Activated CD8-positive, alpha-beta memory T cell treated with anti-CD3 and anti-CD28 coated beads, Interleukin-2, amount 50 U/mL, for 1 hour (primary cell): ENCODE data around the gene TMEM240.
"Not testable (repeated sequence)": the region's sequence is repeated elsewhere in the genome, so short reads cannot be mapped to it uniquely, and the experiment has no call there.

Experiments
- DNase-seq: peaks from one replicate; pipeline ENCODE4 v3.0.0-alpha.2; 2020; ENCODE audit errors: extremely low read depth

Gene TMEM240

GRCh38 chr1:1557688-1558087 lies 17.3 kb upstream of the TMEM240 start:
- DNase-seq: not testable (repeated sequence)

- DNase-seq: not testable (repeated sequence)
These were observed 16.5 kb upstream of the TMEM240 start for GRCh38 chr1:1556961-1557360.

DNA sequence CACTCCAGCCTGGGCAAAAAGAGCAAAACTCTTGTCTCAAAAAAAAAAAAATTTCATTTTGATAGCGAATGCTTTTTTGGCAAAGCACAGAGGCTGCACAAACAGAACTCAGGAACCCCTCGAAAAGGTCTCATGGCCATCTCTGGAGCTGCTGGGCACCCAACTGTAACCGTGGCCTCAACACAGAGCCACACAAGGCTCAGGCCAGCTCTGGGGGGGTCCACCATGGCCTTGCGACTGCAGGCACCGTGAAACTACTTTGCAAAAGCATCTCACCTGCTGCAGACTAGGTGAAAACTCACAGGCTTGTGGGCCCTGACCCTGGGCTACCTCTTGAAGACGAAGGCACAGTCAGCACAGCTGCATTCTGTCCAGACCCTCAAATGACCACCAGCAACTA lies 16.1 kb upstream of the TMEM240 start:
- no peak for DNase-seq

- no peak for DNase-seq
These were observed 14.8 kb upstream of the TMEM240 start for GRCh38 chr1:1554926-1555915.

DNA sequence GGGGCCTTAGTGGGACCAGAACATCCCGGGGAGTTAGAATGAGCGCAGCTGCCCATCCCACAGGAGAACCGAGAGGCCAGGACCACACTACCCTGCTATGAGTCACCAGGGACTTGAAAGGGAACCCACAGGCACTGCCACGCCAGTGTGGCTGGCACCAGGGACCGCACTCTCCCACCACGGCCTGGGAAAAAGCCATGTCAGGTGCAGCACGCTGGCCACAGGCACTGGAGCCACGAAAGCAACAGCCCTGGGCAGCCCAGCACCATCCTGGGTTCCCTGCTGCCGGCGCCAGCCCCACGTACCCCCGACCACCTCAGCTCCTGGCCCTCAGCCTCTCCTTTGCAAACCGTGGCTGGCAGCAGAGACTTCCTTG lies 14.1 kb upstream of the TMEM240 start:
- DNase-seq: no peak

- no peak for DNase-seq
These were observed 13.5 kb upstream of the TMEM240 start for GRCh38 chr1:1553821-1554494.

- DNase-seq: no peak
These were observed 11.8 kb upstream of the TMEM240 start for GRCh38 chr1:1552263-1552639.

- DNase-seq: no peak
These were observed 11.3 kb upstream of the TMEM240 start for GRCh38 chr1:1551524-1552262.

DNA sequence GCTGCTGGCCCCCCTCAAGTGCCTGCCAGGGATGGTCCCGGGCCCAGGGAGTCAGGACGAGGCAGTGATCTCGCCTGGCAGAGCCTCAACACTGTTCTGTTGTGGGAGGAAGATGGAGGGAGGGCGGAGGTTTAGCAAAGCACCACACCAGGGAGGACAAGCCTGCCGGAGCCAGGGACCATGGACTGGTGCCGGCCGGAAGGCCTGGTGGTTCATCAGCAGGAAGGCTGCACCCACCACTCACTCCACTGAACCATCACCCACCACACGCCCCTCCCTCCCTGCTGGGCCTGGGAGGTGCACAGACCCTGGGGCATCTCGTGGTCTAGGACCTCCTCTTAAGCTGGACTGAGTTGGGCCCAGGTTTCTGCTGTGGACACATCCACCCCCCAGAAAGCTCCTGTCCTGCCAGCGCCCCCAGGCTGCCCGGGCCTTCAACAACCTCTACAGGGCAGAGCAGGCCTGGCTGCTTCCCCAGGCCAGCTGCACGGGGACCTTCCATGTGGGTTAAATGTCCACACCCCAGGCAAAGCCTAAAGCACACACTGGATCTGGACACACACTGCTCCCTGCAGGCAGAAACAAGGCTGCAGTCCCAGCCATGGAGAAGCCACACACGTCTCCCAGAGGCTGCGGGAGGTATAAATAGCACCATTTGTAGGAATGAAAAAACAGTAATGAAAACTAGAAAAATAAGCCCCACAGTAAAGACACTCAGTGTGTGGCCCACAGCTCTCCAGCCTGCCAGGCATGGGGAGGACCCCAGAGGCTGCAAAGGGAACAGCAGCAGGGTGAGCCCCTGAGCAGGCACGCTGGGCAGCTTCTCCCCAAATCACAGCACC lies 10.4 kb upstream of the TMEM240 start:
- DNase-seq: no peak

- DNase-seq: no peak
These were observed 9.7 kb upstream of the TMEM240 start for GRCh38 chr1:1550087-1550486.

- no peak for DNase-seq
These were observed 8.2 kb upstream of the TMEM240 start for GRCh38 chr1:1548591-1548990.

GRCh38 chr1:1547476-1547875 lies 7.1 kb upstream of the TMEM240 start:
- no peak for DNase-seq

GRCh38 chr1:1547011-1547410 lies 6.6 kb upstream of the TMEM240 start:
- no peak for DNase-seq

- no peak for DNase-seq
These were observed 5.7 kb upstream of the TMEM240 start for GRCh38 chr1:1545946-1546737.

DNA sequence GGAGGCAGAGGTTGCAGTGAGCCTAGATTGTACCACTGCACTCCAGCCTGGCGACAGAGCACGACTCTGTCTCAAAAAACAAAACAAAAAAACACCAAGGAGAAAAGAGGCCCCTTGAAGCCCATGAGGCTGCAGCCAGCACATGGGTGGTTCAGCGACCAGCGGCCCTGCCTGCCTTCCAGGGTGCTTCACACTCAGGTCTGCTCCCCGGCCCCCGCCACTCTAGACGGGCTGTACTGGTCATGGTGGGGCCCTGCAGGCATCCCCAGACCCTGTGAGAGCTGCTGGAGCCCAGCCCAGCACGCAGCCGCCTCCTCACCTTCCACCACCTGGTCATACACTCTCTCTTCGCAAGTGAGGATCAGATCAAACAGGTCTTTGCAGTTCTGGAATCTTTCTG lies 4.1 kb upstream of the TMEM240 start:
- no peak for DNase-seq

DNA sequence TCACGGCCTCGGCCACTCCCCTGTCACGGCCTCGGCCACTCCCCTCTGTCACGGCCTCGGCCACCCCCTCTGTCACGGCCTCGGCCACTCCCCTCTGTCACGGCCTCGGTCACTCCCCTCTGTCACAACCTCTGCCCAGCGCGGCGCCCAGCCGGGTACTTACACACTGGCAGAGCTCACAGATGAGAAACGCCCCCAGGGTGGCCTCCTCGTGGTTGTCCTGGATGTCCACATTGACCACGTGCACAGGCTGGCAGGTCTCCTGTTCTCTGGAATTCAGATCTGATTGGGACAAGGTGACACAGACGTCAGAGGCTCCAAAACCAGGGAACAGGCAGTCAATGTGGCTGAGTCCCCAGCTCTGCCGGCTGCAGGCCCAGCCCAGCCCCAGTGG lies 3.3 kb upstream of the TMEM240 start:
- no peak for DNase-seq

GRCh38 chr1:1542766-1543705 lies 2.6 kb upstream of the TMEM240 start:
- DNase-seq: no peak

- DNase-seq: no peak
These were observed 1.7 kb upstream of the TMEM240 start for GRCh38 chr1:1541956-1542765.
